HEK293 (cell line): ENCODE data around the gene DLG2.

Experiments
- CTCF ChIA-PET: fragments of 350-600 bp; formaldehyde crosslinking; extraction: SDS; loops from one replicate; lab custom pipeline; 2021; ENCODE audit warnings: antibody characterized with exemption; lab: Yijun Ruan, JAX
- POLR2A ChIA-PET: fragments of 300-600 bp; formaldehyde crosslinking; extraction: SDS; loops from one replicate; lab custom pipeline; 2020; ENCODE audit warnings: antibody characterized with exemption, inconsistent platforms; lab: Yijun Ruan, JAX
- H3K27ac ChIP-seq: fragments of 200-500 bp; sonication (Bioruptor generic); 2 replicates; pipeline ENCODE4 v1.5.1; 2014; ENCODE audit warnings: low read depth, low read length, control low read depth, inconsistent platforms; ENCODE audit errors: extremely low read depth
- H3K36me3 ChIP-seq, 2 experiments: fragments of 200-500 bp in 1 of 2; sonication (Bioruptor generic) in 1 of 2; 1 replicate in 1 of 2; 2 replicates in 1 of 2; pipeline ENCODE4 v1.5.1; 2014 to 2017; ENCODE audit warnings: inconsistent platforms in 2 of 2, low read length in 2 of 2; ENCODE audit not compliant: control insufficient read depth in 2 of 2, insufficient read depth in 1 of 2
- H3K4me1 ChIP-seq: fragments of 200-500 bp; sonication (Bioruptor generic); 2 replicates; pipeline ENCODE4 v1.5.1; 2014; ENCODE audit warnings: mild to moderate bottlenecking, low read length, inconsistent platforms; ENCODE audit not compliant: control insufficient read depth, insufficient read depth
- H3K4me3 ChIP-seq: 2 replicates; pipeline ENCODE4 v1.5.1; 2011; ENCODE audit warnings: low read depth, mild to moderate bottlenecking, control low read depth, low read length, moderate library complexity
- H3K9me3 ChIP-seq: fragments of 200-500 bp; sonication (Bioruptor generic); 2 replicates; pipeline ENCODE4 v1.5.1; 2014; ENCODE audit warnings: low read depth, low read length, inconsistent platforms; ENCODE audit not compliant: control insufficient read depth, insufficient read depth
- ZNF132 ChIP-seq: fragments of 450-650 bp; formaldehyde crosslinking; IDR thresholded peaks from 2 replicates; pipeline ENCODE4 v1.5.1; 2017; ENCODE audit warnings: missing biosample characterization, missing genetic modification characterization, borderline replicate concordance
- ZNF354C ChIP-seq: fragments of 450-650 bp; formaldehyde crosslinking; IDR thresholded peaks from 2 replicates; pipeline ENCODE4 v1.5.1; 2016; ENCODE audit warnings: missing biosample characterization, missing genetic modification characterization, low read depth, borderline replicate concordance
- ZNF366 ChIP-seq: fragments of 450-650 bp; formaldehyde crosslinking; conservative IDR thresholded peaks from 2 replicates; pipeline ENCODE4 v1.5.1; 2016; ENCODE audit warnings: missing biosample characterization, missing genetic modification characterization
- ZNF585B ChIP-seq: fragments of 450-650 bp; formaldehyde crosslinking; IDR thresholded peaks from 2 replicates; pipeline ENCODE4 v1.5.1; 2016; ENCODE audit warnings: missing biosample characterization, missing genetic modification characterization
- ZNF596 ChIP-seq: fragments of 450-650 bp; IDR thresholded peaks from 2 replicates; pipeline ENCODE4 v1.5.0; 2018; ENCODE audit warnings: missing biosample characterization, mild to moderate bottlenecking, missing genetic modification characterization, moderate library complexity
- ZNF654 ChIP-seq: fragments of 450-650 bp; formaldehyde crosslinking; IDR thresholded peaks from 2 replicates; pipeline ENCODE4 v1.5.1; 2016; ENCODE audit warnings: low read depth, missing biosample characterization, missing genetic modification characterization
- ZNF677 ChIP-seq: fragments of 450-650 bp; IDR thresholded peaks from 2 replicates; pipeline ENCODE4 v1.5.0; 2018; ENCODE audit warnings: missing biosample characterization, mild to moderate bottlenecking, missing genetic modification characterization, moderate library complexity
- ZNF777 ChIP-seq: fragments of 450-650 bp; formaldehyde crosslinking; IDR thresholded peaks from 2 replicates; pipeline ENCODE4 v1.5.1; 2017; ENCODE audit warnings: missing biosample characterization, missing genetic modification characterization, borderline replicate concordance
- ZNF830 ChIP-seq: fragments of 450-650 bp; IDR thresholded peaks from 2 replicates; pipeline ENCODE4 v1.5.0; 2018; ENCODE audit warnings: missing biosample characterization, missing genetic modification characterization, low read depth, mild to moderate bottlenecking, moderate library complexity
- ZSCAN16 ChIP-seq: fragments of 450-650 bp; formaldehyde crosslinking; IDR thresholded peaks from 2 replicates; pipeline ENCODE4 v1.5.1; 2016; ENCODE audit warnings: missing biosample characterization, missing genetic modification characterization
- ZSCAN30 ChIP-seq: fragments of 450-650 bp; IDR thresholded peaks from 2 replicates; pipeline ENCODE4 v1.5.1; 2018; ENCODE audit warnings: missing biosample characterization, mild to moderate bottlenecking, missing genetic modification characterization, moderate library complexity
- TF ChIP-seq, protein P1 (sequence below): fragments of 450-650 bp; formaldehyde crosslinking; optimal IDR thresholded peaks from 2 replicates; pipeline ENCODE3; 2016; ENCODE audit warnings: missing biosample characterization, mild to moderate bottlenecking, missing genetic modification characterization
- TF ChIP-seq, protein P2 (sequence below): fragments of 450-650 bp; formaldehyde crosslinking; conservative IDR thresholded peaks from 2 replicates; pipeline ENCODE4 v1.5.1; 2016; ENCODE audit warnings: low read depth, missing biosample characterization, missing genetic modification characterization
- TF ChIP-seq, protein P3 (sequence below): fragments of 450-650 bp; formaldehyde crosslinking; IDR thresholded peaks from 2 replicates; pipeline ENCODE4 v1.5.1; 2016; ENCODE audit warnings: missing biosample characterization, missing genetic modification characterization, low read depth

Gene DLG2

DNA sequence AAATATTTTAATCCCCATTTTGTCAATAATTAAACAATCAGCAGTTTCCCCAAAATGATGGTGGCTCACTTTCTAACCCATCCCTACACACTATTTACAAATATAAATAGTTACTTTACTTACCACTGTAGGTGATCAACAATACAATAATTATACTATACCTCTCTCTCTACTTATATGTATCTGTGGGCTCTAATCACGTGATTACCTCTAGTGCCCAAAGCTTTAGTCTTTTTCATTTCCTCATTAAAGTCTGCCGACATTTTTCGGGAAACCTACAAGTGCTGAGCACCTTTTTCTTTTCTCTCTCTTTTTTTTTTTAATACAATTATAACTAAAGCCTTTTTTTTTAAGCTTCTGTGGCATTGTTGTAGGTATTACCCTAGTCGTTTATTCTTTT, 23.9 kb downstream of the DLG2 start:
- Histone ChIP-seq H3K4me1 (no peaks in the 10 kb centered on the region), H3K27ac (no peak overlapping the region), H3K9me3 (no peaks in the 10 kb centered on the region)
- TF ChIP-seq ZNF830 (tag by site-specific recombination) (no peak), ZNF366 (tag by site-specific recombination) (no peak), ZNF132 (tag by site-specific recombination) (no peak), ZNF596 (no peak), ZNF677 (tag by site-specific recombination) (no peak)
- TF ChIP-seq, all 188 proteins: peak for 0
- POLR2A ChIA-PET: no interaction called here
- CTCF ChIA-PET: interaction anchor here (0.5 to 0.6 kb wide), 2 partner anchors 256 to 302 kb away, joined by 3 read pairs; no protein-coding TSS in a partner anchor
- Histone ChIP-seq H3K4me3 (no peak overlapping the region), H3K36me3 (no peaks in the 10 kb centered on the region)

DNA sequence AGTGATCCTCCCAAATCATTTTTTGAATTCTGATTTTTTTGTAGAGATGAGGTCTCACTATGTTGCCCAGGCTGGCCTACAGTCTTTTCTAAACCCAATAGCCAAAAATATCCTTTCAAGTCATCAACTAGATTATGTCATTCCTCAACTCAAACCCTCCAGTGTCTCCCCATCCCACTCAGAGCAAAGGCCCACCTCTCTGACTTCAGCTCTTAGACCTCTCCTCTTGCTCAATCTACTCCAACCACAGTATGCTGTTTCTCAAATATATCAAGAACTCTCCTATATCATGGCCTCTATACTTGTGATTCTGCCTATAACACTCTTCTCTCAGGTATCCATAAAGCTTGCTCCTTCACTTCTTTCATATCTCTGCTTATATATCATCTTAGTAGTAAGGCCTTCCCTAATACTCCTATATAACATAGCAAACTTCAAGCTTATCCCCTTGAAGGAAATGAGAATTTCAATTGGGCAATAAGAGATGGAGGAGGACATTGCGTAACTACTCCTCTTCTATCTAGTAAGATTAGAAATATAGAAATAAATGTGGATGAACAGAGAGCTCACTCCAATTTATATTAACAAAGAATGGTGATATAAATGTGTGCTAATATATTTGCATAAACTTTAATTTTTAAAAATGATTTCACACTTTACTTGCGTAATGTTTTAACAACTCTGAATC, 24.5 kb downstream of the DLG2 start:
- Histone ChIP-seq H3K4me3 (no peak overlapping the region), H3K9me3 (no peaks in the 10 kb centered on the region), H3K27ac (no peak overlapping the region), H3K36me3 (no peaks in the 10 kb centered on the region), H3K4me1 (no peaks in the 10 kb centered on the region)
- TF ChIP-seq ZNF654: no peak
- TF ChIP-seq, protein P1, sequence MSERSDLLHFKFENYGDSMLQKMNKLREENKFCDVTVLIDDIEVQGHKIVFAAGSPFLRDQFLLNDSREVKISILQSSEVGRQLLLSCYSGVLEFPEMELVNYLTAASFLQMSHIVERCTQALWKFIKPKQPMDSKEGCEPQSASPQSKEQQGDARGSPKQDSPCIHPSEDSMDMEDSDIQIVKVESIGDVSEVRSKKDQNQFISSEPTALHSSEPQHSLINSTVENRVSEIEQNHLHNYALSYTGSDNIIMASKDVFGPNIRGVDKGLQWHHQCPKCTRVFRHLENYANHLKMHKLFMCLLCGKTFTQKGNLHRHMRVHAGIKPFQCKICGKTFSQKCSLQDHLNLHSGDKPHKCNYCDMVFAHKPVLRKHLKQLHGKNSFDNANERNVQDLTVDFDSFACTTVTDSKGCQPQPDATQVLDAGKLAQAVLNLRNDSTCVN (tag by site-specific recombination): no peak
- TF ChIP-seq, protein P2, sequence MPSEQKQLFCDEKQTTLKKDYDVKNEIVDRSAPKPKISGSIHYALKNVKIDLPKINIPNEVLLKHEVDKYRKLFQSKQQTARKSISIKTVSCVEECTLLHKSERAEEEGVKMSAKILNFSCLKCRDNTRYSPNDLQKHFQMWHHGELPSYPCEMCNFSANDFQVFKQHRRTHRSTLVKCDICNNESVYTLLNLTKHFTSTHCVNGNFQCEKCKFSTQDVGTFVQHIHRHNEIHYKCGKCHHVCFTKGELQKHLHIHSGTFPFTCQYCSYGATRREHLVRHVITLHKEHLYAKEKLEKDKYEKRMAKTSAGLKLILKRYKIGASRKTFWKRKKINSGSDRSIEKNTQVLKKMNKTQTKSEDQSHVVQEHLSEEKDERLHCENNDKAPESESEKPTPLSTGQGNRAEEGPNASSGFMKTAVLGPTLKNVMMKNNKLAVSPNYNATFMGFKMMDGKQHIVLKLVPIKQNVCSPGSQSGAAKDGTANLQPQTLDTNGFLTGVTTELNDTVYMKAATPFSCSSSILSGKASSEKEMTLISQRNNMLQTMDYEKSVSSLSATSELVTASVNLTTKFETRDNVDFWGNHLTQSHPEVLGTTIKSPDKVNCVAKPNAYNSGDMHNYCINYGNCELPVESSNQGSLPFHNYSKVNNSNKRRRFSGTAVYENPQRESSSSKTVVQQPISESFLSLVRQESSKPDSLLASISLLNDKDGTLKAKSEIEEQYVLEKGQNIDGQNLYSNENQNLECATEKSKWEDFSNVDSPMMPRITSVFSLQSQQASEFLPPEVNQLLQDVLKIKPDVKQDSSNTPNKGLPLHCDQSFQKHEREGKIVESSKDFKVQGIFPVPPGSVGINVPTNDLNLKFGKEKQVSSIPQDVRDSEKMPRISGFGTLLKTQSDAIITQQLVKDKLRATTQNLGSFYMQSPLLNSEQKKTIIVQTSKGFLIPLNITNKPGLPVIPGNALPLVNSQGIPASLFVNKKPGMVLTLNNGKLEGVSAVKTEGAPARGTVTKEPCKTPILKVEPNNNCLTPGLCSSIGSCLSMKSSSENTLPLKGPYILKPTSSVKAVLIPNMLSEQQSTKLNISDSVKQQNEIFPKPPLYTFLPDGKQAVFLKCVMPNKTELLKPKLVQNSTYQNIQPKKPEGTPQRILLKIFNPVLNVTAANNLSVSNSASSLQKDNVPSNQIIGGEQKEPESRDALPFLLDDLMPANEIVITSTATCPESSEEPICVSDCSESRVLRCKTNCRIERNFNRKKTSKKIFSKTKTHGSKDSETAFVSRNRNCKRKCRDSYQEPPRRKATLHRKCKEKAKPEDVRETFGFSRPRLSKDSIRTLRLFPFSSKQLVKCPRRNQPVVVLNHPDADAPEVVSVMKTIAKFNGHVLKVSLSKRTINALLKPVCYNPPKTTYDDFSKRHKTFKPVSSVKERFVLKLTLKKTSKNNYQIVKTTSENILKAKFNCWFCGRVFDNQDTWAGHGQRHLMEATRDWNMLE (tag by site-specific recombination): no peak
- TF ChIP-seq ZNF585B (tag by site-specific recombination): no peak
- TF ChIP-seq ZNF354C (tag by site-specific recombination): no peak
- no peak for TF ChIP-seq ZSCAN30 (tag by site-specific recombination)
- TF ChIP-seq, protein P3, sequence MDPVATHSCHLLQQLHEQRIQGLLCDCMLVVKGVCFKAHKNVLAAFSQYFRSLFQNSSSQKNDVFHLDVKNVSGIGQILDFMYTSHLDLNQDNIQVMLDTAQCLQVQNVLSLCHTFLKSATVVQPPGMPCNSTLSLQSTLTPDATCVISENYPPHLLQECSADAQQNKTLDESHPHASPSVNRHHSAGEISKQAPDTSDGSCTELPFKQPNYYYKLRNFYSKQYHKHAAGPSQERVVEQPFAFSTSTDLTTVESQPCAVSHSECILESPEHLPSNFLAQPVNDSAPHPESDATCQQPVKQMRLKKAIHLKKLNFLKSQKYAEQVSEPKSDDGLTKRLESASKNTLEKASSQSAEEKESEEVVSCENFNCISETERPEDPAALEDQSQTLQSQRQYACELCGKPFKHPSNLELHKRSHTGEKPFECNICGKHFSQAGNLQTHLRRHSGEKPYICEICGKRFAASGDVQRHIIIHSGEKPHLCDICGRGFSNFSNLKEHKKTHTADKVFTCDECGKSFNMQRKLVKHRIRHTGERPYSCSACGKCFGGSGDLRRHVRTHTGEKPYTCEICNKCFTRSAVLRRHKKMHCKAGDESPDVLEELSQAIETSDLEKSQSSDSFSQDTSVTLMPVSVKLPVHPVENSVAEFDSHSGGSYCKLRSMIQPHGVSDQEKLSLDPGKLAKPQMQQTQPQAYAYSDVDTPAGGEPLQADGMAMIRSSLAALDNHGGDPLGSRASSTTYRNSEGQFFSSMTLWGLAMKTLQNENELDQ (tag by site-specific recombination): no peak
- no peak for TF ChIP-seq ZNF777
- no peak for TF ChIP-seq ZSCAN16 (tag by site-specific recombination)
- ChIA-PET POLR2A (no interaction called here), CTCF (interaction anchor here (0.5 to 0.6 kb wide), 2 partner anchors 257 to 302 kb away, joined by 3 read pairs; no protein-coding TSS in a partner anchor)
